Spleen (tissue), 7 donors: ENCODE measurements around the gene EXTL1.

ENCODE experiments used
- POLR2A ChIP-seq, 3 donors: fragments of 450-650 bp; IDR thresholded peaks; one replicate each; pipeline ENCODE4 v1.5.1; 2017; ENCODE audit warnings: antibody characterized with exemption in 3 of 3, mild to moderate bottlenecking in 1 of 3
- POLR2AphosphoS5 ChIP-seq, 3 donors: sonication (generic); formaldehyde crosslinking; IDR thresholded peaks; one replicate each; pipeline ENCODE4 v1.5.1; 2017; ENCODE audit warnings: antibody characterized with exemption in 3 of 3
- TF ChIP-seq, protein P1 (sequence below), 11 experiments: fragments of 200-600 bp in 7 of 11; fragments of 450-650 bp in 4 of 11; sonication (generic) in 4 of 11; IDR thresholded peaks in 8 of 11; conservative IDR thresholded peaks in 3 of 11; 1 replicate in 7 of 11; 2 replicates in 4 of 11; pipeline versions ENCODE4 v1.4.0 to v1.8.0; 2016 to 2021; ENCODE audit warnings: antibody characterized with exemption in 11 of 11, inconsistent platforms in 4 of 11, mild to moderate bottlenecking in 1 of 11
- donor health status: DM: no; HTN: no; CAD: no; lungs with moderate emphysema.
- donor health status: DM: no; HTN: no; CAD: no.
- donor health status: DM: no; HTN: no; CAD: no.

DNA sequence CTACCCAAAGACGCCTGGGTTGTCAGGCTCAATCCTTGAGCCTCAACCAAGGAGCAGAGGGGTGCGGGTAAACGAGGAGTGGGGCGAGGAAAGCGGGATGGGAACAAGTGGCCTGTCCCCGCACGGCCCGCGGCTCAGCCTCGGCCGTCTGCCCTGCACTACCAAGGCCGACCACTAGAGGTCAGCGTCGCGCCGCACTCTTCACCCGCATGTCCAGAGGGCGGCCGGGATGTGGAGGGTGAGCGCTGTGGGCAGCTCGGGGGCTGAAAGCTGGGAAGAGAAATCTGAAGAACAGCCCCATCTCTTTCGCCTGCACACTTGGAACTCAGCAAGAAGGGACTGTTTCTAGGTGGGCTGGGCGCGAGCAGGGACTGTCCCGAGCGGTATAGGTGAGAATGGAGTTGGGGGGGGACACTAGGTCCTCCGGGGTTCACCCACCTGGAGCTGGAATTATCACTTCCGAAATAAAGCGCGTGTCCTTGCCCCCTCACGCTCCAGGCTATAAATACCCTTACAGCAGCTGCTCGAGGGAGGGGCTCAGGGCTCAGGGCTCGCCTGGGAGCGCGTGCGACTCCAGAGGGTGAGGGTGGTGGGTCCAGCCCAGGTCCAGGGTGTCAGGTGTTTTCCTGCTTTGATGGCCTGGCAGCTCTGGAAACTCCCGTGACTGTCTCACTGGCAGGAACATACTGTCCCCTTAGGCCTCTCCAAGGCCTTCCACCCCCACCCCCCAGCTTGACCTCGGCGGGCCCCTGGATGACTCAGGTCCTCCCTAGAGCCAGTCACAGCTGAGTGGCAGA lies 14.6 kb downstream of the EXTL1 start:
- TF ChIP-seq POLR2AphosphoS5 (IDR thresholded peaks at IDR 0.05) (peak in 1 of 3 donors; percentile 53), POLR2A (IDR thresholded peaks at IDR 0.05) (no peak)
- TF ChIP-seq, protein P1, sequence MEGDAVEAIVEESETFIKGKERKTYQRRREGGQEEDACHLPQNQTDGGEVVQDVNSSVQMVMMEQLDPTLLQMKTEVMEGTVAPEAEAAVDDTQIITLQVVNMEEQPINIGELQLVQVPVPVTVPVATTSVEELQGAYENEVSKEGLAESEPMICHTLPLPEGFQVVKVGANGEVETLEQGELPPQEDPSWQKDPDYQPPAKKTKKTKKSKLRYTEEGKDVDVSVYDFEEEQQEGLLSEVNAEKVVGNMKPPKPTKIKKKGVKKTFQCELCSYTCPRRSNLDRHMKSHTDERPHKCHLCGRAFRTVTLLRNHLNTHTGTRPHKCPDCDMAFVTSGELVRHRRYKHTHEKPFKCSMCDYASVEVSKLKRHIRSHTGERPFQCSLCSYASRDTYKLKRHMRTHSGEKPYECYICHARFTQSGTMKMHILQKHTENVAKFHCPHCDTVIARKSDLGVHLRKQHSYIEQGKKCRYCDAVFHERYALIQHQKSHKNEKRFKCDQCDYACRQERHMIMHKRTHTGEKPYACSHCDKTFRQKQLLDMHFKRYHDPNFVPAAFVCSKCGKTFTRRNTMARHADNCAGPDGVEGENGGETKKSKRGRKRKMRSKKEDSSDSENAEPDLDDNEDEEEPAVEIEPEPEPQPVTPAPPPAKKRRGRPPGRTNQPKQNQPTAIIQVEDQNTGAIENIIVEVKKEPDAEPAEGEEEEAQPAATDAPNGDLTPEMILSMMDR (IDR thresholded peaks at IDR 0.05 in 8 of 11, conservative IDR thresholded peaks at IDR 0.05 in 3 of 11): peak; percentile 98 to 100 (median 99)
